Measurements from ENCODE around the gene NBAS. TPM values are rescaled to one million over a fixed set of nuclear protein-coding genes. Genes with fewer than 3 reads are reported as not detected.
"Not testable (repeated sequence)": the region's sequence is repeated elsewhere in the genome, so short reads cannot be mapped to it uniquely, and the experiment has no call there.

NBAS gene
- total RNA-seq, 2 donors from 2014 or later = 31.5 to 32.0 TPM

- Histone ChIP-seq H3K27me3 (replicated peaks; ENCODE audit: insufficient read depth) (no peaks in the 10 kb centered on the region), H3K27ac (no peak overlapping the region), H3K9me3 (no peaks in the 10 kb centered on the region), H3K36me3 (no peaks in the 10 kb centered on the region), H3K4me1 (ENCODE audit: control insufficient read depth in 1 of 2, low read depth in 2 of 2) (no peaks in the 10 kb centered on the region), H3K4me3 (no peak overlapping the region)
- no peak for DNase-seq (ENCODE audit: low spot score)
- no peak for TF ChIP-seq CTCF (IDR thresholded peaks at IDR 0.05)
- no peak for ATAC-seq (ENCODE audit: insufficient number of reproducible peaks, low FRiP score, low read depth)
Observed at GRCh38 chr2:15543541-15543940, 17.6 kb downstream of the NBAS start.

GRCh38 chr2:15543053-15543452 lies 18.1 kb downstream of the NBAS start:
- no peak for TF ChIP-seq CTCF (IDR thresholded peaks at IDR 0.05)
- Histone ChIP-seq H3K9me3 (no peaks in the 10 kb centered on the region), H3K36me3 (no peaks in the 10 kb centered on the region), H3K27me3 (replicated peaks; ENCODE audit: insufficient read depth) (no peaks in the 10 kb centered on the region), H3K4me3 (no peak overlapping the region), H3K27ac (no peak overlapping the region), H3K4me1 (ENCODE audit: control insufficient read depth in 1 of 2, low read depth in 2 of 2) (no peaks in the 10 kb centered on the region)
- DNase-seq (ENCODE audit: low spot score) (no peak), ATAC-seq (ENCODE audit: insufficient number of reproducible peaks, low FRiP score, low read depth) (no peak)

GRCh38 chr2:15542269-15542668 lies 18.9 kb downstream of the NBAS start:
- ATAC-seq (ENCODE audit: insufficient number of reproducible peaks, low FRiP score, low read depth); H3K36me3 ChIP-seq; DNase-seq (ENCODE audit: low spot score); H3K27ac ChIP-seq; H3K27me3 ChIP-seq (replicated peaks; ENCODE audit: insufficient read depth); H3K4me1 ChIP-seq (ENCODE audit: control insufficient read depth in 1 of 2, low read depth in 2 of 2); H3K4me3 ChIP-seq; H3K9me3 ChIP-seq: not testable (repeated sequence)

GRCh38 chr2:15540523-15540922 lies 20.6 kb downstream of the NBAS start:
- not testable (repeated sequence) for H3K27ac ChIP-seq; H3K4me1 ChIP-seq (ENCODE audit: control insufficient read depth in 1 of 2, low read depth in 2 of 2); ATAC-seq (ENCODE audit: insufficient number of reproducible peaks, low FRiP score, low read depth); H3K36me3 ChIP-seq; H3K9me3 ChIP-seq; H3K4me3 ChIP-seq; DNase-seq (ENCODE audit: low spot score); H3K27me3 ChIP-seq (replicated peaks; ENCODE audit: insufficient read depth)

GRCh38 chr2:15539999-15540398 lies 21.1 kb downstream of the NBAS start:
- TF ChIP-seq CTCF (IDR thresholded peaks at IDR 0.05) = no peak
- Histone ChIP-seq H3K4me3 (no peak overlapping the region), H3K36me3 (no peaks in the 10 kb centered on the region), H3K4me1 (ENCODE audit: control insufficient read depth in 1 of 2, low read depth in 2 of 2) (no peaks in the 10 kb centered on the region), H3K27me3 (replicated peaks; ENCODE audit: insufficient read depth) (no peaks in the 10 kb centered on the region), H3K9me3 (no peaks in the 10 kb centered on the region), H3K27ac (no peak overlapping the region)
- DNase-seq (ENCODE audit: low spot score) (no peak), ATAC-seq (ENCODE audit: insufficient number of reproducible peaks, low FRiP score, low read depth) (no peak)

- Histone ChIP-seq H3K27me3 (replicated peaks; ENCODE audit: insufficient read depth) (no peaks in the 10 kb centered on the region), H3K4me1 (ENCODE audit: control insufficient read depth in 1 of 2, low read depth in 2 of 2) (no peaks in the 10 kb centered on the region), H3K9me3 (no peaks in the 10 kb centered on the region), H3K36me3 (no peaks in the 10 kb centered on the region), H3K4me3 (no peak overlapping the region), H3K27ac (no peak overlapping the region)
- no peak for TF ChIP-seq CTCF (IDR thresholded peaks at IDR 0.05)
- ATAC-seq (ENCODE audit: insufficient number of reproducible peaks, low FRiP score, low read depth) = no peak
- DNase-seq (ENCODE audit: low spot score) = no peak
Observed at GRCh38 chr2:15538792-15539191, 22.3 kb downstream of the NBAS start.

All from thoracic aorta (tissue), 2 donors.